GM12801 (cell line): ENCODE results near the gene C19orf18.

ENCODE experiments used
- CTCF ChIP-seq: IDR thresholded peaks from one replicate; pipeline ENCODE4 v1.5.1; 2011; ENCODE audit warnings: control low read depth; ENCODE audit not compliant: insufficient read length; ENCODE audit errors: extremely low read depth

Gene C19orf18

DNA sequence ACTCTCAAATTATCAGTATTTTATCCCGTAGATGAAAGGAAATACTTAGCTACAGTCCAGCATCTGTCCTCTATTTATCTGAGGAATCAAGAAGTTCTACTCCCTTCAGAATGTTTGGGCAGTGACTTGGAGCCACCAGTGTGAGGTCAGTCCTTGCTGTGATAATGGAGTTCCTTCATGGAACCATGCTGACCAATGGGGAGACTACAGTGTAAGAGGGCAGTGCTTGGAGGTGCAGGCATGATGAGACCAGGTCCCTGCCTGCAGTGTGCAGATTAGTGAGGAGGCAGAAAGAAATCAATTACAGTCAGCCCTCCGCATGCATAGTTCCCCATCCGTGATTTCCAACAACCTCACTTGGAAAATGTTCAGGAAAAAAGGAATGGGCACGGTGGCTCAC lies at the start of gene C19orf18:
Gene C19orf18, minus strand, starts transcription at position 101 of the 400 bp plus-strand sequence. CDS start 102 bp downstream, outside the sequence.
- TF ChIP-seq CTCF, result no peak

- no peak for TF ChIP-seq CTCF
These were observed 47.9 kb upstream of the C19orf18 start for GRCh38 chr19:58022283-58022660.

DNA sequence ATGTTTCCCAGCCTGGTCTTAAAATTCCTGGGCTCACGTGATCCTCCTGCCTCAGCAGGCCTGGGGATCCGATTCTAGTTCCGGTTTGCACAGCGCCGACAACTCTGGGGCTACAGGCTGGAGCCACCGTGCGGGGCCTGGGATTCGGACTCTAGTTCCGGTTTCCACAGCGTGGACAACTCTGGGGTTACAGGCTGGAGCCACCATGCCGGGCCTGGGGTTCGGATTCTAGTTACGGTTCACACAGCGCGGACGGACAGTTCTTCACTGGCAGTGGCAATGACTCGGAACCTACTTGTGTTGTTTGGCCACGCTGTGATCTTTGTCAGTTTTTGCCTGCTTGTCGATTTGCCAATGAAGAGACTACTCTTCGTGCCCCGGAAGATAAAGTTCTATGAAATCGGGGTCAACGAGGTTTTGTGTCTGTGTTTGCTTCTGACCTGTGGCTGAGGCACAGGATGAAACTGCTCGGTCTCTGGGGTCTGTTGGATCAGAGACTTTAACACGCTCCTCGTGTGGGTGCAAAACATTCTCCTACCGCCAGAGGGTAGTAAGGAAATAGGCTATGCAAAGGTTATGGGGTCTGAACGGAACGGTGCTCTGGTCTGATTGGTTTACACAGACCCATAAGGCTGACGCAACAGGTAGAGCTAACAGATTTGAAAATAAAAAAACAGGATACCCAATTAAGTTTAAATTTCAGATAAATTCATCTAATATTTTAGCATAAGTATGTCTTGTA lies 47.4 kb upstream of the C19orf18 start:
- TF ChIP-seq CTCF, result no peak

- no peak for TF ChIP-seq CTCF
These were observed 45.8 kb upstream of the C19orf18 start for GRCh38 chr19:58020129-58020528.

DNA sequence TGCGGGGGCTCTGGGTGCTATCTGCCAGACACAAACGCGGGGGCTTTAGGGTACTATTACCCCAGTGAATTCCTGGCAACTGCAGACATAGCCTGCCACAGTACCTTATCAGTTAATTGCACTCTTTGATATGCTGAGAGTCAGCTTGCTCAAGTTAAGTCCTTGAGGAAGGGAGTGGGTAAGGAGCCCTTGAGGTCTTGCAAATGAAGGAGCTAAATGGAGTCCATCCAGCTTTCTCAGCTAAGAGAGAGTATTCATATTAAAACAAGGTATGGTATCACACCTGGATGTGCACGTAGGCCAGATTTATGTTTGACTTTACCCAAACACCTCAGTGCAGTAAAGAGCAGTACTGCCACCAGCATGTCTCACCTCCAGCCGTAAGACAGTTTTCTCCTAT lies 39.8 kb upstream of the C19orf18 start:
- TF ChIP-seq CTCF, result no peak

DNA sequence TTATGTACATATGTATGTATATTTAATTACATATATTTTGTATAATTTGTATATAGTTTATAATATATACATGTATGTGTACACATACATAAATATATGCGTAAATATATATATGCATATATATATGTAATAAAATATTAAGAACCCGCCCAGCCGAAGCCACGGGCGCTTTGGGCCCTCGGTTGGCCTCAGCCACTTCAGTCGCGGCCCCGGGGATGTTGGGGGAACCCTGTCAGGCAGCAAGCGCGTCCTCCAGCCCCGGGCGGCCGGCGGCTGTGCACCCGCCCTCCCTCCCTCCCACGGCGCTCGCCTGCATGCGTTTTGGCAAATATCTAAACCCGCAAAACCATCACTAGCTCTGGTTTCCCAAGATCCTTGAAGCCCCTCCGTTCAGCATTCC lies 36.2 kb upstream of the C19orf18 start:
- TF ChIP-seq CTCF, result no peak

- TF ChIP-seq CTCF, result no peak
These were observed 35.5 kb upstream of the C19orf18 start for GRCh38 chr19:58009666-58010301.
